ENCODE data around the gene BANF2.

Gene BANF2

DNA sequence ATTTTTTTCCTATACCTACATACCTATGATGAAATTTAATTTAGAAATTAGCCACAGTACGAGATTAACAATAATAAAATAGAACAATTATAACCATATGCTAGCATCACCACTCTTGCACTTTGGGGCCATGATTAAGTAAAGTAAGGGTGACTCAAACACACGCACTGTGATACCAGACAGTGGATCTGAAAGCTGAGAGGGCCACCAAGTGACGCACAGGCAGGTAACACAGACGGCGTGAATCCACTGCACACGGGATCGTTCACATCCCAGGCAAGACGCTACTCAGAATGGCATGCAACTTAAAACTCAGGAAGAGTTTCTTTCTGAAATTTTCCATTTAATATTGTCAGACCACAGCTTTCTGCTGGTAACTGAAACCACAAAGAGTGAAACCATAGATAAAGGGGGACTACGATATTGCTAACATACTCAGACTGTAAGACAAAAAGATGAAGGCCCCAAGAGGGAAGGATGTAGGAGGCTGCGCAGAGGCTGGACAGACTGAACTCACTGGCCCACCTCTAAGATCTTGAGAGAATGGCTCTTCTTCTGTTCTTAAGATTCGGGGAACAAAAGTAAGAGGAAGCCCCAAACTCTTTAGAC is 35.6 kb upstream of the BANF2 start:
- no peak for DNase-seq

DNA sequence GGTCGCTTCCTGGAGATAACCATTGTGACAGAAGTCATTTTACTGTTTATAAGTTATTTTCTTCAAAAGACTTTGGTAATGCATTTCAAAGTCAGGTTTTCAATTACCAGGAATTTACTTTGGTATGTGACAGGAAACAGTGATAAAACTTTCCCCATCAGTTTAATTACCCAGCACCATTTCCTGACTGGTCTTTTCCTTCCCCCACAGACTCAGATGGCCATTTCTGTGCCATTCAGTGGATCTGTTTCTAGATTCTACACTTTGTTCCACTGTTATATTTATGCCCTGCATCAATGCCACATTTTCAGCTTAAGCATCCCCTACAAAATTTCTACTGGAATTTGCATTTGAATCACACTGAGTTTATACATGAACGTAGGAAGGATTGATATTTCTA is 34.0 kb upstream of the BANF2 start:
- DNase-seq: no peak

DNA sequence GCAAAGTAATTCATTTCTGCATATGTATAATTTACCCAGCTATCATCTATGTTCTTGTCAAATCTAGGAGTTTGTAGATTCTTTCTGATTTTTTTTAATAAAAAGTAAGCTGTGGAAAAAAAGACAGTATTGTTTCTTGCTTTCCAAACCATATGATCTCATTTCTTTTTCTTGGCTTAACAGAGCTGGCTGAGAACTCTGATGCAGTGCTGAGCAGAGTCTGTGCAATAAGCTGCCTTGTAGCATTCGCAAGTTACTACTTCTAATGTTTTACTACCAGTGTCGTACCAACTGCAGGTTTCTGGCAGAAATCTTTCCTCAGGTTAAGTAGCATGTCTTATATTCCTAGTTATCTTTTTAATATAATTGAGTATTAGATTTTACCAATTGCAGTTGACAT is 33.3 kb upstream of the BANF2 start:
- no peak for DNase-seq

DNA sequence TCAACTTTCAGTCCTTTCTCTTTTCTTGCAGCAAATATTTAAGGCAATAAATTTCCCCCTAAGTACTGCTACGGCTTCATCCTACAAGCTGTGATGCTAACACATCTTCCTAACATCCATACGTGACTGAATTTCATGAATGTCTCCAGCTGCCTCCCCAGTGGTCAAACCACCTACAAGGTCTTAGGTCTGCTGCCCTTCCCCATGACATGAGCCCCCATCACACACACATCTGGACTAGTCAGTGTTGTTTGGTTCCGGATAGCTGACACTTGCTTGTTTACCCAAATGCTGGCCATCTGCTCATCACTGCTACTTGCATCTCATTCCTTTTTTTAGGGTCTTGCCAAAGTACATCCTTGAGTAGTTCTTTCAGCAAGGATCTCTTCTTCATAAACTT is 32.3 kb upstream of the BANF2 start:
- no peak for DNase-seq

DNA sequence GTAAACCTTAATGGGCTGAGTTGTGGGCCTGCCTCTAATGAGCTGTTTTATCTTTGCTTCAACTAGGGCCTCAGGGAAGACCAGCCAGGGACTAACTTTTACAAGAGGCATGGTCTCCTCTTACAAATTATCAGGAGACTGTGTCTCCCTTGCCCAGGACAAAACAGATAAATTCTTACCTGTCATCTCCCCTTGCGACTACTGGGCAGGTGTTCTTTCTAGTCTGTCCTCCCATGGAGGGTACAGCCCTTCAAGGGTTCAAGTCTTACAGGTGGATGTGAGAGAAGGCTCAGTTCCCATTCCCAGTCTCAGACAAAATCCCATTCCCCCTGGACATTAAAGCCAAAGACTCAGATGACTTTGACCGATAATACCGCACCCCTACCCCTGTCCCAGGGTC is 31.3 kb upstream of the BANF2 start:
- no peak for DNase-seq

DNA sequence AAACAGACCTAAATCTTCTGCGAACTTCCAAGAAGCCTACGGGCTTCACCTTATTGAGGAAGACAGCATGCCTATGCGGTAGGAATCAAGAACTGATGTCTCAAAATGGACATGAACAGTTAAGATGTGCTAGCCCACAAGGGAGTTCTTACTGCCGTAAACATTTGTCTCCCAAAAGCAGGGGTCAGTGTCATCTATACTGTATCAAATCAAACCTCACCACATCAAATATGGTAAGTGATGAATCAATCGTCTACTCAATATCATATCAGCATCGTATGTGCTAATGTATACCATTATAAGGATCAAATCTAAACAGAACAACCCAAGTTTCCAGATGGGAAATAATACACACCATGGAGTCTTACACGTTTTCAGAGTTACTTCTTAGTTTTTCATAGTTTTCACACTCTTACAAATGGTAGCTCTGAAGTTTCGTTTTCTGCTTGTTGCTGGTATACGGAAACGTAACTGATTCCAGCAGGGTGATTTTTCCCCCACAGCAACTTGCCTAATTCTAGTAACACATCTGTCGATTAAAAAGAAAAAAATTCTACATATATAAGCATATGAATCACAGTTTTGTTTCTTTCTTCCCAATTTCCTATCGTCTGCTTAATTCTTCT is 30.3 kb upstream of the BANF2 start:
- no peak for DNase-seq

DNA sequence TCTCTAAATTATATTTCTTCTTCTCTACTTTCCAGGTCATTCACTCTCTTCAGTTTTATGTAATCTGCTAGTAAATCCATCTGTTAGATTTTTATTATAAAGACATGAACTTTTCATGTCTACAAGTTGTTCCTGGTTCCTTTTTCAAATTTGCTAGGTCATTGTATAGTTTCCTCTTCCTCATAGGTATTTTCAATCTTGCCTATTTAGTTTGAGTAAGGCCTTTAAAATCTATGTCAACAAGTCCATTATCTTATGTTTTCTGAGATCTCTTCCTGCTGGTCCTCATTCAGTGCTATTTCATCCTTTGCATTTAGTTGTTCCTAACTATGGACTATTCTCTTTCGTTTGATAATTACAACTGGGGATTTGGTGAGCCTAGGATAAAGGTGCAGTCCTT is 28.8 kb upstream of the BANF2 start:
- DNase-seq: no peak

DNA sequence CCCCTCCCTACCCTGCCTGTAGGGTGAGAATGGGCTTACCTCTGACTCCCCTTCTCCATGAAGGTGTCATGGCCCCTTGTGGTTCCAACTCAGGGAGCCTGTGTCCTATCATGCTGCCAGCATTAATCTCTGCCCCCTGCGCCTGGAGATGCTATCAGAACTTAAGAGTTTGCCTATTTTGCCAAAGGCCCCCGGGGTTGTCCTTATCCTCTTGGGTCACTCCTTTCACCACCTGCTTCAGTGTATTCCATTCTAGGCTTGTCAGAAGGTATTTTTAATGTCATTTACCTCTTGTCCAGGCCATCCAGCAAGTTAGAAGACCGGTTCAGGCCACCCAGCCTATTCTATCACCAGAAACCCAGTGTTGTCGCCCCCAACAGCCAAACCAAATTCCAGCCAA is 28.2 kb upstream of the BANF2 start:
- no peak for DNase-seq

DNA sequence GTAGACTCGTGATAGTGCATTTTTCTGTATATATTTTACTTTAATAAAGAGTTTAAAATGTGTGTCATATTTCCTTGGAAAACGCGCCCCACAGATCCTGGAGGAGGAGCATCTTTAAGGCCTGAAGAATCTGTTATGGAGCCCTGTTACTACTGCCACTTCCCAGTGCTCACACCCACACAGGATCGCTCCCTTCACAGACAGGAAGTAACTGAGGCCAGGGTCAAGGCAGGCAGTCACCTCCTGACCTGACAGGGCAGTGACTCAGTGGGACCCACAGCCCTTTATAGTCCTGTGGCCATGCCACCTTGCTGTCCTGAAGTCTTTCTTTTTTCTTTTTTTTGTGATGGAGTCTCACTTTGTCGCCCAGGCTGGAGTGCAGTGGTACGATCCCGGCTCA is 26.7 kb upstream of the BANF2 start:
- DNase-seq: no peak

DNA sequence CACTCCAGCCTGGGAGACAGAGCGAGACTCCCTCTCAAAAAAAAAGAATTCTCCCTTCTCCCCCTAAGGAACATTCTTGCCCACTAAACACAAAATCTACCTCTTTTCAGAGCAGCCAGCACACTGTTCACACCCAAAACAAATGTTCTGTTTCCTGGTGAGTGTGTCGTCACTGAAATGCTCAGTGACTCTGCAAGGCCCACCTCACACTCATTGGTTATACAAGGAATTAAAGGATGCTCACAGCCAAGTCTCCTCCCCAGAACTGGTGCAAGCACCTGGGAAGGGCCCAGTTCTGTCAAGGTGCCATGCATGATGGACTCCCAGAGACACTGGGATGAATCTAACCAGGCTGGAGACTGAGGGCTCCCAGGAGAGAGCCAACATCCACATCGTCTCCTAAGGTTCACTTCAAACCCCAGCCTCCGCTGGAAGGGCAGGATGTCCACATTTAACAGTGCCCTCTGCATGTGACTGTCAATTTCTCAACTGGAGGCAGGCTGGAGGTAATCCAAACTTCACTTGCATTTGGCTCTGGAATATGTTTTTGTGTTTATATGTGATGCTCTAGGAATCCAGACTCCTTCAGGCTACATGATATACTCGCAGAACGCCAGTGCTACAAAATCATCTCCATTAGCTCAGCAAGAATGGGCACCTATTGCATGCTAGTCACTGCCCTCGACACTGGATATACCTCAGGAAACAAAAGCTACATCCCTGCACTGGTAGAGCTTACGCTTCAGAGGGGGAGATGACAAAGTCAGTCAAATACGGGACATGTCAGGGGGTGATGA is 24.8 kb upstream of the BANF2 start:
- no peak for DNase-seq

DNA sequence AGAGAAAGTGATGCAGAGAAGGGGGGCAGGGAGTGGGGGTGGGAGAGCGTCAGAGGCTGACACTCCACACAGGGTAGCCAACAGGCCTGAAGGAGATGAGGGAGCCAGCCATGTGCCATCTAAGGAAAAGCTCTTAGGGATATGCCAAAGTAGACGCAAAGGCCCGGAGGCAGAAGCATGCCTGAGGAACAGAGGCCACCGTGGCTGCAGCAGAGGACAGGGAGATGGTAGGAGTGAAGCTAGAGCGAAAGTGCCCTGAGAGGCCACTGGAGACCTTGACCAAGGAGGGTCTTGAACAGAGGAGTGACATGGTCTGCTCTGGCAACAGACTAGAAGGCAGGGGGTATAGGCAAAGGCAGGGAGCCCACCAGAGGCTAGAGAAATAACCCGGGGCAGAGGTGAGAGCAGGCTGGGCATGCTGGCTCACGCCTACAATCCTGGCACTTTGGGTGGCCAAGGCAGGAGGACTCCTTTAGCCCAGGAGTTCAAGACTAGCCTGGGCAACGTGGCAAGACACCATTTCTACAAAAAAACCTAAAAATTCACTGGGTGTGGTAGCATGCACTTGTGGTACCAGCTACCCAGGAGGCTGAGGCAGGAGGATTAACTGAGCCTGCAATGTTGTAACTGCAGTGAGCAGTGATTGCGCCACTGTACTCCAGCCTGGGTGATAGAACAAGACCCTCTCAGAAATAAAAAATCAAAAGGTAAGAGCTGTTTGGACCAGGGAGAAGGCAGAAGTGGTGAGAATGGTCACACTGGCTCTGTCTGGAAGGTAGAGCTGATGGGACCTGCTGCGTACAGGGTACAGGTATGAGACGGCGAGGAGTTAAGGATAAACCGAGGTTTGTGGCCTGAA is 24.0 kb upstream of the BANF2 start:
- no peak for DNase-seq

DNA sequence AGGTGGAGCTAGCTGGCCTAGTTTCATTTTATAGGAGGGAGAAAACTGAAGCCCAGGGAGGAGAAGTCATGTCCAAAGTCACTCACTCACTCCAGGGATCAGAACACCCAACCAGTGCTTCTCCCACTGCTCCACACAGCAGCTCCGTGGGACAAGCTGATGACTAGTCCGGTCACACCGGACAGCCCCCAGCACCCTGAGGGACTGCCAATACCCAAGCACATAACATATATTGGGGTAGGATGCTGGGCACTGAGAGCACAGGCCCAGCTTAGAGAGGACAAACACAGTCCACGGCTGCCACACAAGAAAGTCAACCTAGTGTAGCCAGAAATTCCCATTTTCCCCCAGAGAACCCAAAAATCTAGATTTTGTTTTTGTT is 23.4 kb upstream of the BANF2 start:
- no peak for DNase-seq

DNA sequence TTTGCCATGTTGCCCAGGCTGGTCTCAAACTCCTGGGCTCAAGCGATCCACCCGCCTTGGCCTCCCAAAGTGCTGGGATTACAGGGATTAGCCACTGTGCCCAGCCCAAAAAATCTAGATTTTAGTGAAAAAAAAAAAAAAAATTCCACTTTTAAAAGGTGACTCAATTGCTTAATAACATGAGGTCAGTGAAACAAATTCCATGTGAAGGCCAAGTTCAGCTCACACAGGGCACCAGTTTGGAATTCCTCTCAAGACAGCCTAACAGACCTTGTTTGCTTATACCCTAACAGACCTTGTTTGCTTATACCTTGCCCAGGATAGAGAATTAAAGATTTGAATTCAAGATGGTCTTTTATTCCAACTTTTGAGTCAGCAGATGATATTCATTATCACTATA is 22.8 kb upstream of the BANF2 start:
- no peak for DNase-seq

DNA sequence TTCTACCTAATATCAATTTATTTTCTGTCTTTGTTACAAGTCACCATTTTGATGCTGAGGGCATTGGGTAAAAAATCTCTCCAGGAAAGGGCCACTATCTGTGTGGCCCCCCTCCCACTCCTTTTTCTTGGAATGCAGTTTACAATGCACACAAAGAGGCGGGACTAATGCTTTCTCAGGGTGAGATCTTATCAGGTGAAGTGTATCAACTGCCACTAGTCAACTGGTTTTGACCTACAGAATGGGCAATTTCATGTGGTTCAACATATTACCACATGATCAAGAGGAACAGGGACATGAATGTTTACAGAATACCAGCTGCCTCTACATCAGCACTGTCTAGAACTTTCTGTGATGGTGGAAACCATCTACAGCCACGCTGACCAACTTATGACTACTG is 21.5 kb upstream of the BANF2 start:
- DNase-seq: no peak

DNA sequence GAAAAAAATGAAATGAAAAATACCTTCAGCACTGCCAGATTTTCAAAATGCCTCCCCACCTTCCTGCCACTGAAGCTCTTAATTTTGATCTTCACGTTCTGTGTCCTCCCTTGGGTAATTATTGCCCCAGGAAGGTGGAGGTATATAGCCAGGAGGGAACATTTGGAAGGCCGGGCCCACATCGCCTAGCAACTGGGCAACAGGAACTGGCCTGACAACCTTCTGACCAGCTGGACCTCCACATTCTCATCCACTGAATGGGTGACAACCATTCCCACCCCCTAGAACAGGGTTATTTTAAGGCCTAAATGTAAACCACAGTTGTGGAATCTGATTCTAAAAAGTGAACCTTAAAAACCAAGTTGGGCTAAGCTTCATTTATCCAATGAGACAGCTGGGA is 20.9 kb upstream of the BANF2 start:
- DNase-seq: no peak

DNA sequence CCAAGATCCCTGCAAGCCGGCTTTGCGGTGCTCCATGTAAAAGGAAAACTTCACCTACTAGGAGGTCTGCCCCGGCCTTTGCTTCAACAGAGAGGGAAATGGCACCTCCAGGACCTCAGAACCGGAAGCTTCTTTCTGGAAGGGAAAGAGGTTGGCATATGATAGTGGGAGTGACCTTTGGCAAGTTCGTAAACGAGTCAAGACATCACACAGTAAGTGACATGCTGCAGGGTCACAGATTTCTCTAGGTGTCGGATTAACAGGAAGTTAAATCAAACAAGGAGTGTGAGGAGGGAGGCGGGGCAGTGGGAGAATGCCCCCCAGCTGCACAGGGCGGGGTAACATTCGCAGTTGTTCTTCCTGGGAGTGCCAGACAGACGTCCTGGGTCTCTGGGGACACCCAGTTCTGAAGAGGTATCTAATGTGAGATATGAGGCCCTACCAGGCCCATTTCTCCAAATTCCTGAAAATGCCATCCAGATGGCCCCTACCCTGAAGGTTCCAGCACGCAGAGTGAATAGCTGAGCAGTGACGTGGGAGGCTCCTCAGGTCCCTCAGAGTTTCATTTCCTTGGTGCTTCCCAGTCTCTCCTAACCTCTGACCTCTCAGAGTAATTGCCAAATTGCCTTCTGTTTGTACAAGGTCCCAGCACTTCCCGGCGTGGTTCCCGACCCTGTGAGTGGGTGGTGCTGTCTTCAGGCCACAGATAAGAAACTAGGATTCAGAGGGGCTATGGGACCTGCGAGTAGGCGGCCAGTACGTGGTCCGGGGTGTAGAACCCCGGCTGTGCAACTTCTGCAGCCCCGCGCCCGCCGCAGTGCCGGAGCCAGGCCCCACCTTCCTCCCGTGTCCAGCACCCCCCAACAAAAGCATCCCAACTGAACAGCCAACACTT is 19.6 kb upstream of the BANF2 start:
- DNase-seq: no peak

DNA sequence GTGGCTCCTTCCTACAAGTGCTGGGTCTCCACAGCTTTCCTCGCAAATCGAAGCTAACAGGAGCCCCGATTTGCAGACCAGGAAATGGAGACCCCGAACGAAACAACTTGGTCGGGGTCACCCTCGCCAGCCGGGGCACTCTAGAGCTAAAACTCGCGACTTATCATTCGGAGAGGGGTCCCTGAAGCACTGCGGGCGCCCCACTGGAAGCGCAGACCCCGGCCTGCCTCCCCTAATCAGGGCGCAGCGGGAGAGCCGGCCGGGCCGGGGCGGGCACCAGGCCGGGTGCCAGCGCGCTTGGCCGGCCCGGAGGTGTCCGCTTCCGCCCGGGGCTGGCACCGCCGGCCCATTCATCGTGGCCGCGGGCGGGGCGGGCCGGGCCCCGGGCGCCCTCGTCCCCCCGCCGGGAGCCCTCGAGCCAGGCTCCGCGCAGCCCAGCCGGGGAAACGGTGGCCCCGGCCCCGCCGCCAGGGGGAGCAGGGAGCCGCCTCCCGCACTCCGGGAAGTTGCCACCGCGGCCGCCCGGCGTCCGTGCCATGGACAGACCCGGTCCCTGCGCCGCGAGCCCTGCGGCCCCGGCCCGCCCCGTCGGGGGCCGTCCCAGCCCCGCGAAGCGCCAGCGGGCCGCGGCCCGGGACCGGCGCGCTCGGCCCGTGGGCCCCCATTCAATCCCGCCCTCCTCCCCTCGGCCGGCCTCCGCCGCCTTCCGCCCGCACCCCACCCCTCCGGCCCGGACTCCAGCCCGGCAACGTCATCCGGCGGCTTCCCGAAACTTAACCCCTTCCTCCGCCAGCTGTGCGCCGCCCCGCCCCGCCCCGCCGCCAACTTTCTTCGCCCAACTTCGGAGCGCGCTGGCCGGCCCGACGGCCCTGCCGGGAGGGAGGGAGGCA is 18.7 kb upstream of the BANF2 start:
- DNase-seq: peak; percentile 29

DNA sequence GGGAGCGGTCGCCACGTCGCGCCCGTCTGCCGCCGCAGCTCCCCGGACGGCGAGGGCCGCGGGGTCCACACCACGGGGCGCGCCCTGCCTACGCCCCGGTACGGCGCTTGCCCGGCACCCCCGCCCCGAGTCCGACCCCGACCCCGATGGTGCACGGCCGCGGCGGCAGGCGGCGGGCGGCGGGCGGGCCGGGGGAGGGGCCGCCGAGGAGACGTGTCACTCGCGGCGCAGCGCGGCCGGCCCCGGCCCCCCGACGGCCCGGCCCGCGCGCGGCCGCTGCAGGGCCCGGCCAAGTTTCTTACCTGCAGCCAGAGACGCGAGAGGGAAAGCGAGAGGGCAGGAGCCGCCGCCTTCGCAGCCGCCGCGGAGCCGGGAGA is 18.1 kb upstream of the BANF2 start:
- no peak for DNase-seq

DNA sequence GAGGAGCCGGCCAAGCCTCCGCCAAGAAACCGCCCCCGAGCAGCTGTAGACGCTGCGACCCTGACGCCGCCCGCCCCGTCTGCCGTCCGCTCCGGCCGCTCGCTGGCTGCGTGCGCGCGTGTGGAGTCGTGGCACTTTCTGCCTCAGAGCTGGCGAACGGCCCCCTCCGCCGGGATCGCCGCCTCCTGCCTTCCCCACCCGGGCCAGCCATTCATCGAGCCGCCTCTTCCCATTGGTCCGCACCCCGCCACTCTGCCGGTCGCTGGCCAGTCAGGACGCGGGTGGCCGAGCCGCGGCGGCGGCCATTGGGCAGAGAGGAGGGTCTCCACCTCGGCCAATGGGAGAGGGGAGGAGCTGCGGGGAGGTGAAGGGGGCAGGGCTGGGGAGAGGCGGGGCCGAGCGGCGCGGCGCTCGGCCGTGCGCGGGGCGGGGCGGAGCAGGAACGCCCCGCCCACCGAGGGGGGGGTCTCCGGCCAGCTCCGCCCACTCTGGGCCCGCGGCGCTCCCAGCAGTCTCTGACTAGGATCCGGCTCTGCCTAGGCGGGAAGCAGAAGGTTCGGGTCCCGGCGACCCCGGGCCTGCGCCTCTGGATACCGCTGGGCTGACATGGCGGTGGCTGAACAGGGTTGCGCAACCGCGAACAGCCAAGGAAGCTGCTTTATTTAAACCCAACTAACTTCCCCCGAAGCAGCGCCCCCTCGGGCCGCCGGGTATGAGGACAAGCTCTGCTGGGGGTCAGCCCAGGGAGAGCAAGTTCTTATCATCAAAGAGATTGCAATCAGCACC is 17.5 kb upstream of the BANF2 start, which contains the start of gene RRBP1:
RRBP1 (minus strand) TSS at position 140 of the 786 bp plus-strand sequence. CDS start 21,735 bp downstream, outside the sequence.
- DNase-seq: peak; percentile 96

DNA sequence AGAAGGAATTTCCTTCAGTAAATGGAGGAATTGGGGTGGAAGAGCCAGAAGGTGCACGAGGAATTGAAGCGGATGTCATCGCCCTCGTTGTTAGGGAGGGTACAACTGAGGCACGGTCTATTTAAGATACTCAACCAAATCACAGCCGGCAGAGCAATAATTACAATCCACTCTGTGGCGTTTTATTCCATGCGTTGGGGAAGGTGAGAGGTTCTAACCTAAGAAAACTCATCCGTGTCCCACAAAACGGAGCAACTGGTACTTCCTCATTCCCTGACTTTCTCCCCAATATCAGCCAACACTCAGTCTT is 16.9 kb upstream of the BANF2 start:
- no peak for DNase-seq
